HCT116 (cell line): Measurements from ENCODE around the gene PLEKHA8. TPM values are rescaled to one million over a fixed set of nuclear protein-coding genes. Genes with fewer than 3 reads are reported as not detected.

ENCODE experiments used
- ATAC-seq: fragments of 200-7000 bp; cut with Tn5 transposase; 2 replicates; pipeline ENCODE4 v1.9.1; 2020; ENCODE audit warnings: mild to moderate bottlenecking, moderate library complexity
- BruUV-seq: library from RNA; stranded (reverse); fragments of 400-500 nt; replicated peaks from 2 replicates; lab custom pipeline; 2021; lab: Mats Ljungman, UMichigan
- CTCF ChIA-PET: fragments of 300-600 bp; sonication (Branson Sonifier 250); formaldehyde crosslinking; loops from one replicate; lab custom pipeline; 2021; ENCODE audit warnings: antibody characterized with exemption; lab: Charles Lee
- POLR2A ChIA-PET: fragments of 300-600, 350-600 bp; sonication (Branson Sonifier 250); formaldehyde crosslinking; loops from one replicate; lab custom pipeline; 2021; ENCODE audit warnings: antibody characterized with exemption; lab: Charles Lee
- RAD21 ChIA-PET, 2 experiments: fragments of 300-600 bp; sonication (Branson Sonifier 250); formaldehyde crosslinking; loops; one replicate each; lab custom pipeline; 2023; ENCODE audit warnings: low total read pairs in 2 of 2; ENCODE audit not compliant: uncharacterized antibody in 2 of 2, unreplicated experiment in 2 of 2, low non-redundant PET in 1 of 2; lab: Charles Lee
- DNase-seq: peaks from one replicate; pipeline ENCODE4 v3.0.0-alpha.2; 2010; ENCODE audit warnings: low read depth, low spot score
- H2AFZ ChIP-seq: fragments of 200-600 bp; shearing (Covaris generic), sonication (generic); 2 replicates; pipeline ENCODE4 v1.6.1; 2017; ENCODE audit warnings: low read depth, mixed run types, mixed read lengths, antibody characterized with exemption, low read length; ENCODE audit not compliant: poor library complexity, severe bottlenecking
- H3K27ac ChIP-seq: 2 replicates; pipeline ENCODE4 v1.5.1; 2012; ENCODE audit warnings: low read depth, low read length
- H3K27me3 ChIP-seq: fragments of 200-600 bp; sonication (generic); 2 replicates; pipeline ENCODE4 v1.6.1; 2016; ENCODE audit warnings: mixed run types, low read length, mixed read lengths; ENCODE audit not compliant: insufficient read depth
- H3K36me3 ChIP-seq, 2 experiments: fragments of 200-500 bp in 1 of 2; fragments of 200-600 bp in 1 of 2; sonication (Bioruptor generic) in 1 of 2; sonication (generic) in 1 of 2; 2 replicates each; pipeline versions ENCODE4 v1.5.1 to v1.6.1; 2014 to 2016; ENCODE audit warnings: low read length in 2 of 2, inconsistent platforms in 1 of 2, mixed read lengths in 1 of 2, mixed run types in 1 of 2; ENCODE audit not compliant: insufficient read depth in 2 of 2, control insufficient read depth in 1 of 2
- H3K4me1 ChIP-seq, 2 experiments: fragments of 200-600 bp in 1 of 2; sonication (generic) in 1 of 2; 2 replicates each; pipeline versions ENCODE4 v1.5.1 to v1.6.1; 2012 to 2017; ENCODE audit warnings: low read length in 2 of 2, inconsistent platforms in 1 of 2, mild to moderate bottlenecking in 1 of 2, mixed read lengths in 1 of 2, mixed run types in 1 of 2, moderate library complexity in 1 of 2; ENCODE audit not compliant: insufficient read depth in 2 of 2, control insufficient read depth in 1 of 2
- H3K4me2 ChIP-seq: fragments of 200-600 bp; sonication (generic); 2 replicates; pipeline ENCODE4 v1.6.1; 2017; ENCODE audit warnings: mixed run types, low read length, mixed read lengths
- H3K4me3 ChIP-seq, 2 experiments: fragments of 200-600 bp in 1 of 2; sonication (generic) in 1 of 2; replicated peaks in 1 of 2; 2 replicates each; pipeline ENCODE4 v1.5.1; 2011 to 2016; ENCODE audit warnings: low read length in 2 of 2, control low read depth in 1 of 2, low read depth in 1 of 2, mild to moderate bottlenecking in 1 of 2, mixed read lengths in 1 of 2, mixed run types in 1 of 2
- H3K79me2 ChIP-seq: fragments of 200-600 bp; sonication (generic); 2 replicates; pipeline ENCODE4 v1.6.1; 2017; ENCODE audit warnings: mild to moderate bottlenecking, mixed run types, low read length, moderate library complexity, mixed read lengths; ENCODE audit not compliant: insufficient read depth
- H3K9ac ChIP-seq: fragments of 200-600 bp; sonication (generic); 2 replicates; pipeline ENCODE4 v1.6.1; 2016; ENCODE audit warnings: low read length, mixed read lengths
- H3K9me2 ChIP-seq: fragments of 200-600 bp; sonication (generic), shearing (Covaris generic); 2 replicates; pipeline ENCODE4 v1.6.1; 2017; ENCODE audit warnings: mixed run types, mild to moderate bottlenecking, moderate library complexity; ENCODE audit not compliant: insufficient read depth
- H3K9me3 ChIP-seq, 2 experiments: fragments of 200-500 bp in 1 of 2; fragments of 200-600 bp in 1 of 2; sonication (Bioruptor generic) in 1 of 2; sonication (generic) in 1 of 2; 2 replicates each; pipeline ENCODE4 v1.6.1; 2014 to 2017; ENCODE audit warnings: low read length in 2 of 2, mixed read lengths in 2 of 2, inconsistent platforms in 1 of 2, low read depth in 1 of 2, mild to moderate bottlenecking in 1 of 2, mixed run types in 1 of 2, moderate library complexity in 1 of 2; ENCODE audit not compliant: control insufficient read depth in 1 of 2, insufficient read depth in 1 of 2
- H4K20me1 ChIP-seq: fragments of 200-600 bp; sonication (generic), shearing (Covaris generic); 2 replicates; pipeline ENCODE4 v1.6.1; 2017; ENCODE audit warnings: mixed run types, mild to moderate bottlenecking, moderate library complexity; ENCODE audit not compliant: insufficient read depth
- ATF3 ChIP-seq: IDR thresholded peaks from 2 replicates; pipeline ENCODE4 v1.6.1; 2012
- ELF1 ChIP-seq: IDR thresholded peaks from 2 replicates; pipeline ENCODE4 v1.6.1; 2012; ENCODE audit warnings: low read depth, borderline replicate concordance
- EZH2phosphoT487 ChIP-seq: fragments of 200-600 bp; IDR thresholded peaks from 2 replicates; pipeline ENCODE4 v1.6.1; 2018; ENCODE audit warnings: antibody characterized with exemption, borderline replicate concordance
- MAX ChIP-seq: IDR thresholded peaks from 2 replicates; pipeline ENCODE4 v1.6.1; 2012
- YY1 ChIP-seq: IDR thresholded peaks from 2 replicates; pipeline ENCODE4 v1.6.1; 2011; ENCODE audit warnings: low read length, low read depth, moderate library complexity, mild to moderate bottlenecking; ENCODE audit not compliant: insufficient replicate concordance; ENCODE audit errors: extremely low read depth
- ZBTB33 ChIP-seq: IDR thresholded peaks from 2 replicates; pipeline ENCODE4 v1.6.1; 2011; ENCODE audit warnings: mild to moderate bottlenecking, low read length, moderate library complexity; ENCODE audit not compliant: insufficient replicate concordance; ENCODE audit errors: extremely low read depth
- ZNF274 ChIP-seq: fragments of 200-500 bp; sonication (Bioruptor generic); IDR thresholded peaks from 2 replicates; pipeline ENCODE4 v1.6.1; 2014; ENCODE audit warnings: mild to moderate bottlenecking, low read depth, low read length, inconsistent platforms
- intact Hi-C: fragments of 100-400 bp; cut with micrococcal nuclease; formaldehyde crosslinking; loops from 2 replicates; pipeline ENCODE4 v1.10.0; 2022
- total RNA-seq: library from RNA; stranded (reverse); gene quantifications from one replicate; pipeline ENCODE4 v1.2.1, GENCODE V29; 2021; ENCODE audit not compliant: unreplicated experiment

PLEKHA8 gene
- total RNA-seq, 1 experiment from 2014 or later: 13.6 TPM

GRCh38 chr7:30162133-30162532 is 133.9 kb downstream of the PLEKHA8 start:
- ATAC-seq (no peak), DNase-seq (no peak)
- Histone ChIP-seq H2AFZ (no peak overlapping the region), H3K79me2 (no peaks in the 10 kb centered on the region), H3K27ac (no peak overlapping the region), H3K27me3 (no peaks in the 10 kb centered on the region), H3K36me3 (no peaks in the 10 kb centered on the region), H3K9ac (no peak overlapping the region), H3K4me3 (no peak overlapping the region), H3K9me2 (no peaks in the 10 kb centered on the region), H3K9me3 (no peaks in the 10 kb centered on the region), H4K20me1 (no peaks in the 10 kb centered on the region), H3K4me1 (peaks cover 0 to 17% of the 10 kb centered on the region in 2 experiments; a peak in 2 of 4 replicates), H3K4me2 (no peak overlapping the region)
- intact Hi-C loops: loop anchor here (10.0 kb wide), 1 partner anchor 583 kb away; no protein-coding TSS in a partner anchor
- RAD21 ChIA-PET: no interaction called here
- POLR2A ChIA-PET: no interaction called here
- BruUV-seq: no TSS peak
- no peak for TF ChIP-seq ELF1
- TF ChIP-seq ZBTB33: no peak
- TF ChIP-seq YY1: no peak
- TF ChIP-seq ZNF274: no peak
- no peak for TF ChIP-seq EZH2phosphoT487
- no peak for TF ChIP-seq ATF3
- TF ChIP-seq MAX: no peak
- CTCF ChIA-PET: no interaction called here
